Activated T-helper 17 cell treated with anti-CD3 and anti-CD28 coated beads, Interleukin-2, amount 50 U/mL, for 72 hours (primary cell): ENCODE measurements around the gene EXD3. TPM values are rescaled to one million over a fixed set of nuclear protein-coding genes. Genes with fewer than 3 reads are reported as not detected.

ENCODE experiments used
- ATAC-seq: fragments of 150-1000 bp; cut with Tn5 transposase; replicated peaks from 2 replicates; pipeline ENCODE4 v1.10.0; 2021; ENCODE audit warnings: mild to moderate bottlenecking, moderate library complexity
- H3K27ac Mint-ChIP-seq: one replicate; pipeline ENCODE4 v1.8.0; 2022; ENCODE audit warnings: mixed read lengths
- H3K27me3 Mint-ChIP-seq: one replicate; pipeline ENCODE4 v1.8.0; 2022; ENCODE audit warnings: mixed read lengths
- H3K36me3 Mint-ChIP-seq: one replicate; pipeline ENCODE4 v1.8.0; 2022; ENCODE audit warnings: low read depth, mild to moderate bottlenecking, mixed read lengths
- H3K4me1 Mint-ChIP-seq: one replicate; pipeline ENCODE4 v1.8.0; 2022; ENCODE audit warnings: mixed read lengths
- H3K4me3 Mint-ChIP-seq: one replicate; pipeline ENCODE4 v1.8.0; 2022; ENCODE audit warnings: mild to moderate bottlenecking, mixed read lengths
- H3K9me3 Mint-ChIP-seq: one replicate; pipeline ENCODE4 v1.8.0; 2022; ENCODE audit warnings: mixed read lengths
- total RNA-seq, 2 donors: library from RNA; stranded (reverse); gene quantifications; one replicate each; pipeline ENCODE4 v1.2.3, GENCODE V29; 2022

The EXD3 gene
- total RNA-seq, 2 donors from 2014 or later = 8.8 to 10.0 TPM

DNA sequence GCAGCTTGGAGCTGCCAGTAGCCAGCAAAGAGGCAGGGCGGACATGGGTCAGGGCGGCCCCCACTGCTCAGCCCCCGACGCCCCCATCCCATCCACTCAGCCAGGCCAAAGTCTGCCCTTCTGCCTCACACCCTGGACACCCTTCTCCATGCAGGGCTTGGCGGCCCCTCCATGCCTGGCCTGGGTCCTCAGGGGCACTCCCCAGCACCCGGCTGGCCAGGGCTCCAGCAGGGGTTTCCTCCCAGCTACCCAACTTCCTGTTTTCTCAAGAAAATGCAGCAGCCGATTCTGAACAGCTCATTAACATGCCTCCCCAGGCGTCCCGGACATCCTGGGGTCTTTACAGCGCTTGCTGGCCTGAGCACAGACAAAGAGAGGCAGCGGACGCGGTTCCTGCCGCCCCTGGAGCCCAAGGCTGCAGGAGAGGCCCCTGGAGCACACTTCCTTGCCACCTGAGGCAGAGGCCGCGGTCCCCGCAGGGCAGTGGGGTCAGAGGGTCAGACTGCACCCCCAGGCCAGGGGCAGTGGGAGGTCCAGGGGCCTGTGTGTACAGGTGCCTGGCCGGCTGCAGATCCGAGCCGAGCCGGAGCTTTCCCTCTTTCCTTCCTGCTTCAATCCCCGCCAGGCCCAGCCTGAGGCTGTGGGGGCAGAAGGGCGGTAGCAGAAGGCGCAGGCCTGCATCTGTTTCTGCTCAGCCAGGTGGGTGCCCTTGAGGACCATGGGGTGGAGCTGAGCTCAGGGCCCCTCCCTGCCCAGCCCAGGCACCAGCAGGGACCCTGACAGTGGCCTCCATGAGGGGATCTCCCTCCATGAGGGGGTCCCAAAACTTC is 102.2 kb downstream of the EXD3 start:
- no peaks in the 10 kb centered on the region for H3K9me3 Mint-ChIP-seq
- peak; percentile 28 for ATAC-seq
- peaks cover 3% of the 10 kb centered on the region for H3K27me3 Mint-ChIP-seq
- H3K27ac Mint-ChIP-seq = no peak overlapping the region
- H3K4me3 Mint-ChIP-seq = no peak overlapping the region
- H3K36me3 Mint-ChIP-seq = no peaks in the 10 kb centered on the region
- no peaks in the 10 kb centered on the region for H3K4me1 Mint-ChIP-seq

GRCh38 chr9:137319739-137320551 is 103.0 kb downstream of the EXD3 start:
- H3K4me3 Mint-ChIP-seq = no peak overlapping the region
- no peaks in the 10 kb centered on the region for H3K36me3 Mint-ChIP-seq
- no peaks in the 10 kb centered on the region for H3K9me3 Mint-ChIP-seq
- H3K4me1 Mint-ChIP-seq = no peaks in the 10 kb centered on the region
- peaks cover under 1% of the 10 kb centered on the region for H3K27me3 Mint-ChIP-seq
- no peak overlapping the region for H3K27ac Mint-ChIP-seq
- no peak for ATAC-seq

GRCh38 chr9:137319011-137319738 is 103.8 kb downstream of the EXD3 start:
- no peaks in the 10 kb centered on the region for H3K9me3 Mint-ChIP-seq
- H3K4me3 Mint-ChIP-seq = no peak overlapping the region
- H3K4me1 Mint-ChIP-seq = no peaks in the 10 kb centered on the region
- no peak overlapping the region for H3K27ac Mint-ChIP-seq
- H3K27me3 Mint-ChIP-seq = no peaks in the 10 kb centered on the region
- H3K36me3 Mint-ChIP-seq = no peaks in the 10 kb centered on the region
- no peak for ATAC-seq

DNA sequence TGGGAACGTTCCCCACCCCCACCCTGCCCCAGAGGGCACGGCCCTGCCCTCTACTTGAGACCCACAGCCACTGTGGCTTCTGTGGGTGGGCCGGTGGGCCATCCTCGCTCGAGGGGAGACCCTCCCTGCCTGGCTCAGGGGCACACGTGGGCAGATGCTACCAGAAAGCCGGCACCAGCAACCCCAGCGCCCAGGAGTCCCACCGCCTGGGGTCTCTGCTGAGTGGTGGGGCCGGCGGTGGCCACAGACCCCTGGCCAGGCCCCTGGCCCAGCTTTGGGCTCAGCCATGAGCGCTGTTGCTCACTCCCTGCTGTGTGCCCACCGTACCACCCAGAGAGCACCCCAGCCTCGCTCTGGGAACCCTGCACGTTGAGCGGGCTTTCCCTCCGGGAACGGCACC is 104.4 kb downstream of the EXD3 start:
- no peak for ATAC-seq
- no peak overlapping the region for H3K4me3 Mint-ChIP-seq
- no peaks in the 10 kb centered on the region for H3K9me3 Mint-ChIP-seq
- H3K4me1 Mint-ChIP-seq = no peaks in the 10 kb centered on the region
- H3K27me3 Mint-ChIP-seq = no peaks in the 10 kb centered on the region
- no peak overlapping the region for H3K27ac Mint-ChIP-seq
- H3K36me3 Mint-ChIP-seq = no peaks in the 10 kb centered on the region

- Mint-ChIP-seq H3K4me3 (no peak overlapping the region), H3K27ac (no peak overlapping the region), H3K27me3 (no peaks in the 10 kb centered on the region), H3K4me1 (no peaks in the 10 kb centered on the region), H3K36me3 (no peaks in the 10 kb centered on the region), H3K9me3 (no peaks in the 10 kb centered on the region)
- ATAC-seq = no peak
Observed at GRCh38 chr9:137317718-137318511, 105.0 kb downstream of the EXD3 start.

- no peak overlapping the region for H3K27ac Mint-ChIP-seq
- H3K9me3 Mint-ChIP-seq = no peaks in the 10 kb centered on the region
- no peaks in the 10 kb centered on the region for H3K27me3 Mint-ChIP-seq
- no peaks in the 10 kb centered on the region for H3K36me3 Mint-ChIP-seq
- H3K4me1 Mint-ChIP-seq = no peaks in the 10 kb centered on the region
- H3K4me3 Mint-ChIP-seq = no peak overlapping the region
- no peak for ATAC-seq
Observed at GRCh38 chr9:137317021-137317717, 105.8 kb downstream of the EXD3 start.

DNA sequence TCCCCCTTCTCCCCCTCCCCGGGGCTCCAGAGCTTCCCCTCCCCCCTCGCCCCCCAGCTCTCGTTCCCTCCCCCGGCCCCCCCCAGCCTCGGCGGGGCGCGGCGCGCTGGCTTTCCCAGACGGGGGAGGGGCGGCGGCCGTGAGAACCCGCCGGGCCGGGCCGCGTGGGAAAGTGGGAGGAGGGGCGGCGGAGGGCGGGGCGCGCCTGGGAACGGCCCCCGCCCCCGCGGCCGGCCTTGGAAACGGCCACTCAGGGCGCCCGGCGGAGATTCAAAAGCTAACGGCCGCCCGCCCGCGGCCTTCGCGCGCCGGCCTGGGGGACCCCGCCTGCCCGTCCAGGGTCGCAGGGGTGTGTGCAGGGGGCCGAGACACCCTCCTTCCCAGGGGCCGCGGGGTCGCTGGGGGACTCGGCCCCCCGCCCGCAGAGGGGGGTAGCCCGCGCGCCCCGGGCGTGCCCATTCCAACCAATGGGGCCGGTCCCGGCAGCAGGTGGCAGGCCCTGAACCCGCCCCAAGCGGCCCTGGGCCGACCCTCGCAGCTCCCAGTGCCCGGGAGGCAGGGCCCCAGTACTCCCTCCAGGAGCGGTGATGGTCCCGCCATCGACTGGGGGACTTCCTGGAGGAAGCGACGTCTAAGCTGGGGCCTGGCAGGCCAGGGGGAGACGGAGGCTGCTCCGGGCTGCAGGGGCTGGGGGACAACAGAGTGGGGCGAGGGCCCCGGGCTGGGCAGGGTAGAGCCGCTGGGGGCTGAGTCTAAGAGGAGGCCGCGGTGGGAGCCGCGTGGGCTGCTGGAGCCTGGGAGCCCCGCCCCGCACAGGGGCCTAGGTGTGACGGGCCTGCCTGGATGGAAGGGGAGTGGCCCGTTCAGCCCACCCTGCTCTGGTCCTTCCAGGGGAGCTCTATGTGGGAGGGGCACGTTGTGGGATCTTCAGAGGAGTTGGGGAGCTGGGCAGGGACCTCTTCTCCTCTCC is 106.7 kb downstream of the EXD3 start:
- Mint-ChIP-seq H3K27ac (no peak overlapping the region), H3K4me3 (no peak overlapping the region), H3K4me1 (no peaks in the 10 kb centered on the region), H3K36me3 (no peaks in the 10 kb centered on the region), H3K9me3 (no peaks in the 10 kb centered on the region), H3K27me3 (no peaks in the 10 kb centered on the region)
- ATAC-seq = peak; percentile 20

- no peaks in the 10 kb centered on the region for H3K27me3 Mint-ChIP-seq
- H3K36me3 Mint-ChIP-seq = no peaks in the 10 kb centered on the region
- no peak overlapping the region for H3K4me3 Mint-ChIP-seq
- H3K4me1 Mint-ChIP-seq = no peaks in the 10 kb centered on the region
- no peak overlapping the region for H3K27ac Mint-ChIP-seq
- ATAC-seq = no peak
- no peaks in the 10 kb centered on the region for H3K9me3 Mint-ChIP-seq
Observed at GRCh38 chr9:137315581-137316011, 107.4 kb downstream of the EXD3 start.

- no peaks in the 10 kb centered on the region for H3K27me3 Mint-ChIP-seq
- H3K9me3 Mint-ChIP-seq = no peaks in the 10 kb centered on the region
- no peak overlapping the region for H3K27ac Mint-ChIP-seq
- no peak for ATAC-seq
- no peaks in the 10 kb centered on the region for H3K4me1 Mint-ChIP-seq
- no peak overlapping the region for H3K4me3 Mint-ChIP-seq
- H3K36me3 Mint-ChIP-seq = no peaks in the 10 kb centered on the region
Observed at GRCh38 chr9:137314561-137315560, 108.1 kb downstream of the EXD3 start.

DNA sequence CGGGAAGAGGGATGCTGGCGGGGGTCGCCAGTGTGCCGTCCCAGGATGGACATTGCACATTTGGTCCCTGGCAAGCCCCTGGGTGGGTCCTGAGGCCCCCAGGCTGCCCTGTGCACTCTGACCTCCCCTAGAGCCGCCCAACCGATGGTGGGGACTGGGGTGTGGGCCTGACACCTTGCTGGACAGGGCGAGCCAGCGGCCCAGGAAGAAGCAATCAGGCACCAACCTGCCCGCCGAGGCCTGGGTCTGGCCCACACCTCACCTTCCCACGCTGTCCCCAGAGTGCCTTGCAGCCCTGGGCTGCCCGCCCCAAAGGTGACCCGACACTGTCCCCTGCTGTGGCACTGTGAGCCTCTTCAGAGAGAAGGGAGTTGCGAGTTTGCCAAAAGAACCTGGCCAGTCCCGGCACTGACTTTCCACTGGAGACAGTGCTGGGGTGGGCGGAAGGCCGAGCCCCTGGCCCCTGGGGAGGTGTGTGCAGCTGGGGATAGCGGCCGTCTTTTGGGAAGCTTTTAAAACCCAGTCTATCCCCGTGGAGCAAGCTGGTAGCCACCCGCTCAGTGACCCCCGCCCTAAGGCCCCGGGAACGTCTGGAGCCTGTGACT is 108.9 kb downstream of the EXD3 start:
- Mint-ChIP-seq H3K27me3 (no peaks in the 10 kb centered on the region), H3K27ac (no peak overlapping the region), H3K4me1 (no peaks in the 10 kb centered on the region), H3K36me3 (no peaks in the 10 kb centered on the region), H3K9me3 (no peaks in the 10 kb centered on the region), H3K4me3 (no peak overlapping the region)
- no peak for ATAC-seq

GRCh38 chr9:137313326-137313936 is 109.5 kb downstream of the EXD3 start:
- Mint-ChIP-seq H3K9me3 (no peaks in the 10 kb centered on the region), H3K27ac (no peak overlapping the region), H3K27me3 (no peaks in the 10 kb centered on the region), H3K4me3 (no peak overlapping the region), H3K36me3 (no peaks in the 10 kb centered on the region), H3K4me1 (no peaks in the 10 kb centered on the region)
- ATAC-seq = no peak
